Central memory CD4-positive, alpha-beta T cell (primary cell): ENCODE results near the gene FSIP1.
A peak's percentile ranks its signal among the peaks of the same experiment; 100 is the strongest.

Source experiments
- DNase-seq: peaks from one replicate; pipeline ENCODE4 v3.0.0; 2022

FSIP1 gene

DNA sequence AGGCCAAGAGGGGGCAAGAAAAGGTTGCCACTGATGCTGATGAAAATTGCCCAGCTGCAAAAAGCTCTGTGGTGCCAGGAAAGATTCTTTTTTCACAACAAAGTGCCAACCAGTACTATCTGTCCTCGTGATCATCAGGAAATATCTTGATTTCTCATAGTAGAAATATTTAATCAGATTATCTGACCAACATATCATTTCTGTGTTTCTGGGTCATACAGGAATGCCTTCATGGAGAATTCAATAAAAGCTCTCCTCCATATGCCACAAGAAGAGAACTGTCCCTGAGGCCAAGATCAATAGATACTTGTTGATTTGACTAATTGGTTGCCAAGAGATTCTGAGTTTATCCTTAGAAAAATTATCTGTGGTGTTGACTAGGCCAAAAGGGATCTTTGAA is 63.5 kb downstream of the FSIP1 start:
- DNase-seq, result no peak

DNA sequence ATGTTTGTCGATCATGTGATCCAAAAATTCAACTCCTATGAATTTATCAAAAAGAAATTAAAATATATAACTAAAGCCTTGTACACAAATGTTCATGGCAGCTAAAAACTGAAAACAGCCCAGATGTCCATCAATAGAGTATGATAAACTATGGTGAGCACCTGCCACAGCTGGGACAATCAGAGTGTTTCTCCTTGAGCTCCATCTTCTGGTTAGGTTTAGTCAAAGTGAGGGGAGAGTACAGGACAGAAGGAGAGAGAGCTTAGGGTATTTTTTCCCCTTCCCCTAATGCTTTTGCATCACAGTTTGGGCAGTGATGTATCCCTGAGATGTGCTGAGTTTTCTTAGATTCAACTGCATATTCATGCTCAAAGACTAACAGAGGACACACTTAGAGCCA is 65.5 kb downstream of the FSIP1 start:
- DNase-seq, result no peak

DNA sequence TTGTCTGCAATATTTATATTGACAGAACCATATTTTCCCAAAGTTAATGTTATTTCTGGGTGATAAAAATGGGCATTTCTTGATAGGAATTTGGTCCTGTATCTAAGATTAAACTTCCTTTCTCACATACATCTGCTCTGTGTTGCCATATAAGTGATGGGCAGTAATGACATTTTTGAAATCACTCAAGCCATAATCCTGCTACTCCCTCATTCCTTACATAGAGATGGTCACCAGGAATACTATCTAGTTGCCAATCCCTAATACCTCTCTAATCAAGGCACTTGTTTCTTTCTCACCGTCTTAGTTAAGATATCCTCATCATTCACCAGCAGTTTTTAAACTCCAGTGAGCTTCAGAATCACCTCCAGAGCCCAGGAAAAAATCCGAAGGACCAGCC is 68.4 kb downstream of the FSIP1 start:
- DNase-seq, result no peak

DNA sequence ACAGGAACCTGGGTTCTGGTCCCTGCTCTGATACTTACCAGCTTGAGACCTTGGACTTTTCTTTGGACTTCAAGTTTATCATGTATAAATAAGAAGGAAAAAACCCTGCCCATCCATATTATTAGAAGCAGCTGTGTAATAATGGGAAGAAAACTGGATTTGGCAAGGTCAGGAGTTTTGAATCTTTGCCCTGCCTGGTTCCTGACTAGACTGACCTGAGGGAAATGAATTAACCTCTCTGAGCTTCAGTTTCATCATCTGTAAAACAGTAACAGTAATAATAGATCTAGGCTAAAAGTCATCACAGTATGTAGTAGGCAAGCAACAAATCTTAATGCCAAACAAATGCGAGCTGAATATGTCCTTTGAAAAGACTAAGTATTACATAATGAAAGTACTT is 68.8 kb downstream of the FSIP1 start:
- no peak for DNase-seq

DNA sequence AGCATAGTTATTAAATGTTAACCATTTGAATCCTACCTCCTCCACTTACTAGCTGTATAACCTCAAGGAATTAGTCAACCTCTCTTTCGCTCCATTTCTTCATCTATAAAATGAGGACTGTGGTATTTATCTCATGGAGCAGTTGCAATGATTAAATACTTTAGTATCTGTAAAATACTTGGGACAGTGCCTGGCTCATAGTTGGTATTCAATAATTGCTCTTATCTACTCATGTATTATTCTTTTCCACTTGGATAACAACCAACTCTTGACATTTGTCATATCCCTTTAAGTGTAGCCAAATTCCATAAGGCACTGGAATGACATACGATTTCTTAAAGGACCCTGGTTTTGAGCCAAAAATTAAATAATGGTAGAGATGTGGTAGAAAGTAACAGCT is 72.0 kb downstream of the FSIP1 start:
- DNase-seq, result no peak

DNA sequence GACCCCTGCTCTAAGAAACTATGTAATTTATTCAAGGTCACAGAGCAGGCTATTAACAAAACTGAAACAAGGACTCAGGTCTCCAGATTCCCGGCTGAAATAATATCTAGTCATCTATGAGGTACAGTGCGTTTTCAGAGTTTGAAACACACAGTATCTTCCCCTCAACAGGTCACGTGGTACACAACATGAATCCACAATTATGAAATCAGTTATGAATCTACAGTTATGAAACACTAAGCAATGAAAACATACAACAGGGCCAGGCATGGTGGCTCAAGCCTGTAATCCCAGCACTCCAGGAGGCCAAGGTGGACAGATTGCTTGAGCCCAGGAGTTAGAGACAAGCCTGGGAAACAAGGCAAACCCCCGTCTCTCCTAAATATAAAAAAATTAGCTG is 72.7 kb downstream of the FSIP1 start:
- no peak for DNase-seq

DNA sequence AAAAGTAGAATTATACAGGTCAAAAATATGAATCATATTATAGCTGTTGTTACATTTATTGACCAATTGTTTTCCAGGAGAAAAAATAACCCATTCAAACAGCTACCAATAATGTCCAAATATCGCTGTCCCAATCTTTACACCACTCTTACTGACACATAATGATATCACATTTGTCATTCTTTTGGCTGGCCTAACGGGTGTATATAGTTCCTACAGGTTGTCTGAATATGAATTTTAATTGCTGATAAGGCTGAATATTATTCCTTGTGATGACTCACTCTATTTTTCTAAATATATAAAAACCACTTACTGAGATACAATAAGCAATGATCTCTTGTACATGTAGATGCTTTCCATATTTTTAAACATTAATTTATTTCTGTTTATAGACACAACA is 76.4 kb downstream of the FSIP1 start:
- no peak for DNase-seq

DNA sequence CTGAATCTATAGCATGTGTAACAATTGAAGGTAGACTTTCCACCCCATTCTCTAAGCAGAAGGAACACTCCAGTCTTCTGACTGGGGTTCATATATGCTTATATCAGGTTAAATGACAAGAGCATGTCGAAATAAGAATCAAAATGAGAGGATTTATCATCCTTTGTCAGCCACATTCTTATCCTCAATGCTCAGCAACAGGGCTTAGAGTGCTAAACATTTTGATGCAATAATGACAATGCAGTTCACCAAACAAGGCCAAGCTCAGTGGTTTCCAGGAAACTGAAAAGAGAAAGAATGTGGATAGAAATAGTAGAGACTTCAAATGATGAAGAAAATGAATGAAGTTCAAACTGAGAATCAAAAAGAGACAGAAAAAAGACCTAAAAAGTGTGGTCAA is 78.0 kb downstream of the FSIP1 start:
- no peak for DNase-seq

DNA sequence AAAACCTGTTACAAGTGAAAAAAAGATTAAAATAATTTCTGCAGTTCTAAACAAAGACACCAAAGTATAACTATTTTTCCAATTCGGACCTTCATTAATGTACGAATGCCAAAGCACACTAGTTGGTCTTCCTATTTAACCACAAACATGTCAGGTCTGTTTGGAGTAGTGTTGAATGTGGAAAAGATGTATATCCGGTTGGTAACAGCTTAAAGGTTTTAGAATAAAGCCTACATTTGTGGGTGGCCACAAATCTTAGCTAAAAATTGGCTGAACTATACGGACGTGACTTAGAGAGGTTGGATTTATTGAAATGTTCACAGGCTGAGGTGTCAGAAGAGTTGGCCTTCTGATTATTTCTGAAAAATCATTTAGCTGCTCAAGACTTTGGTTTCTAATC is 78.4 kb downstream of the FSIP1 start:
- no peak for DNase-seq

DNA sequence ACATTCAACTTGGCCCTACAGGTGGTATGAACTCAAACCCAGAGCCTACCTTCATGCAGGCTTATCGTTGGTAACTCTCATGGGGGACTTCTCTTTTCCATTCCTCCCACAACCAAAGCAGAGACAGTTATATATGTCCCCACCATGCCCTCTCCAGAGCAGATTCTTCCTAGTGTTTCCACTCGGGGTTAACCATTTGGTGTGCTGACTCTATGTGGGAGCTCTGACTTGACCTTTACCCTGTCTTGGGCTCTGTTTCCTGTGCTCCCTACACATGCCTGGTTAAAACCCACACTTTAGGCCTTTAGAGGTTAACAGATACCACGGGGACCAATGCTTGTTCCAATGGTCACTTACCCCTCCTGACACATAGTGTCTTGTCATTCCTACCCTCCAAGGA is 80.7 kb downstream of the FSIP1 start:
- DNase-seq, result no peak

DNA sequence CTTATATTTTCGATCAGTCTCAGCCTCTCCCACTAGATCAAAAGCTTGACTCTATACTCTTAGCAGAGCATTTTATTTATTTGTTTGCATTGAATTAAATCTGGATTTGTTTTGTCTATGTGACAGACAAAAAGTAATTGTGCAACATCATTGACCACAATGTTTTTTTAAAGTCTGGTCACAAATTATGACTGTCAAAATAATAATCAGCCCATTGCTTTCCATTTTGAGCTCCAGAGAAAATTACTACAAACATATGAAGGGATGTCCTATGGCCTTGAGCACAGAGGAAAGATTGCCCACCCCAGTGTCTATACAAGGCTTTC is 82.3 kb downstream of the FSIP1 start:
- no peak for DNase-seq

DNA sequence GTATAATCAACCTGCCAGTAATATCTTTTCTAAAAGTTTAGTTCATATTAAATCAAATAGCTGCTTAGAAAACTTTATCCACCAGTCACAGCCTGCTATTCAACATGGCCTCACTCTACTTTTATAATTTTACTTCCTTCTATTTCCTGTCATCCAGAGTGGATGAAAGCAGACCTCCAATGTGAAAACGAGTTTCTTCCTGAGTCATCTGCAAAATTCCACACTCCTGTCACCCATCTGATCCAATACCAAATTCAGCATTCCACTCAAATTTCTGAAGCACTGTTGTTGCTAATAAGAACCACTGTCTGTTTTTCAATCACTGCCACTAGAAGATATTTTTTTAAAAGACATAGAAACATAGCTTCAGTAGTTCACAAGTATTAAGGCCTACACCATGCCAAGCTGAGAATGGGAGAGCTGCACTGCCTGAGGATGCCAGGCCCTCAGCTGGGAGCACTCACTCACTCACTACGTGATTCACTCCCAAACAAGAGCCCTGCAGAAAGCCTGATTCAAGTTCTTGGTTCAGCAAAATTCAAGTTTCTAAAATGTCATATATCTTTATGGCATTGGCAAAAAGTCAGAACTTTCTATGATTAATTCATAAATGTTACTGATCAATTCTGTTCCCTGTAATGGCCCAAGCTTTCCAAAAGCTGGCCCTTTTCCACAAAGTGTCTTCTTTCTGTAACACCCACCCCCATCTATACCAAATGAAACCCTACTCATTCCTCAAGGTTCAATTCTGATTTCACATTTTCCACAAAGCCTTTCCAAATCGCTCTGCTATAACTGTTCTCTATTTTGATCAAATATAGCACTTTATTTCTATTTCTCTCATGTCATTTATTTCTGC is 82.9 kb downstream of the FSIP1 start:
- no peak for DNase-seq

DNA sequence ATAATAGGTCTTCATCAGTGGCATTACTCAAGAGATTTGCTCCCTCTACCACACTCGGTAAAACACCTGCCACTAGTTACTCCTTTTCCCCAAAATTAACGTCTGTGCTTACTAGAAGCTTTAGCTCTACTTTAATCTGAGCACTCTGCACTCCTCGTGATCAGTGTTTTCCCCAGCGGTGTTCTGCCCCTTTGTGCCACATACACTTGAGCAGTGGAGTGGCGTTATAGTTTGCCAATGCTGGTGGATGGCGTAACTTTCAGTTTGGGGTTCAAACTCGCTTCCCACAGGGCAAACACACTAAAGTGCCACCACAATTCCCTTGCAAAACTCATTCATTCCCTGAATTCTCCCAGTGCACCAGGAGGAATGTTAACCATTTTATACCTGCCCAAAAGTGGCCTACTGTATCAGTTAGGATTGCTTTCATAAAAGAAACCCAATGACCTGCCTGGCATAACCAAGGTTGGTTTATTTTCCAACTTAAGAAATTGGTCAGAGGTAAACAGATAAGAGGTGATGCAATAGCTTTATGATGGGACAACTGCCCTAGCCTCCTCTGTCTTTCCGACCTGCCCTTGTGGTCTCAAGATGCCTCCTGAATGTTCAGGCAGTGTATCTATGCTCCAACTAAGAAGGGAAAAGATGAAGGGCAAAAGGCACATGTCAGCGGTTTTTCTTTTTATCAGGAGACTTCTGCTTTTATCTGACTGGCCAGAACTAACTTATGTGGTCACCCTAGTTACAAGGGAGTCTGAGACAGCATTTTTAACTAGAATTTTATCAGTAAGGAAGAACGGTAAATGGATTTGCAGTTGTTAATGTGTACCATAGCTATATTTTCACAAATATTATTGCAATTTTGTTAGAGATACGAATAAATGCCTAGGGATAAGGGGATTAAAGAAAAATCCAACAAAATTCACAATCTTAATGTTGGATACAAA is 83.9 kb downstream of the FSIP1 start:
- no peak for DNase-seq

DNA sequence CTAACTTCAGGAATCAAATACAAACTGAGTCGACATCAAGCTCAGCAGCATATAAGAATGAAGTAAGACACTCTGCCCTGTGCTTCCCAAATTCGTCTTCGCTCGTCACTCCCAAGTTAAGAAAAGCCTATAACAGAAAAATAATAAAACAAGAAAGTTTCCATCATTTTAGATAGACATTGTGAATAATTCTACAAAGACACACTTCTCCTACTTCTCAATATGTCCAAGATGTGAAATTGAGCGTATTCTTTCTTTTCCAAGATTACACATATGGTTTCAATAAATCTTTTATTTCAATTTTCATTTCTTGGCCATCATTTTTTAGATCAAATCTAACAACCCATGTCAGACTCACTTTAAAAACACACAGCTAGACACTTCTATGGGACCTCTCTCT is 85.1 kb downstream of the FSIP1 start:
- no peak for DNase-seq

DNA sequence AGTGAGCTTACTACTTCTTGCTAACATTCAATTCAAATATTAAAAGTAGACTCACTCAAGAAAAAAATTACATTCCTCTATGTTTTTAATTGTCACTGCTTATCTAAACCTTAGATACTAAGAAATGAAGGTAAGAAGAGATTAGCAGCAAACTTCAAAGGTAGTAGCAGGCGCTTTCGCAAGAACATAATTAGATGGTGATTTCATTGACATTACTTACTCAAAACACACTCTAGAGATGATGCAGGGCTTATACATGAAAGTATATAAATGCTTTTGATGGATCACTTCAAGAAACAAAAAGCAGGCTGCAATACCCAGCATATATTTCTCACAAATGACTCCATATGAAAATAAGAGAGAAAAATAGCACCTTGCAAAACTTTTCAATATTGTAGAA is 86.8 kb downstream of the FSIP1 start:
- DNase-seq, result no peak

DNA sequence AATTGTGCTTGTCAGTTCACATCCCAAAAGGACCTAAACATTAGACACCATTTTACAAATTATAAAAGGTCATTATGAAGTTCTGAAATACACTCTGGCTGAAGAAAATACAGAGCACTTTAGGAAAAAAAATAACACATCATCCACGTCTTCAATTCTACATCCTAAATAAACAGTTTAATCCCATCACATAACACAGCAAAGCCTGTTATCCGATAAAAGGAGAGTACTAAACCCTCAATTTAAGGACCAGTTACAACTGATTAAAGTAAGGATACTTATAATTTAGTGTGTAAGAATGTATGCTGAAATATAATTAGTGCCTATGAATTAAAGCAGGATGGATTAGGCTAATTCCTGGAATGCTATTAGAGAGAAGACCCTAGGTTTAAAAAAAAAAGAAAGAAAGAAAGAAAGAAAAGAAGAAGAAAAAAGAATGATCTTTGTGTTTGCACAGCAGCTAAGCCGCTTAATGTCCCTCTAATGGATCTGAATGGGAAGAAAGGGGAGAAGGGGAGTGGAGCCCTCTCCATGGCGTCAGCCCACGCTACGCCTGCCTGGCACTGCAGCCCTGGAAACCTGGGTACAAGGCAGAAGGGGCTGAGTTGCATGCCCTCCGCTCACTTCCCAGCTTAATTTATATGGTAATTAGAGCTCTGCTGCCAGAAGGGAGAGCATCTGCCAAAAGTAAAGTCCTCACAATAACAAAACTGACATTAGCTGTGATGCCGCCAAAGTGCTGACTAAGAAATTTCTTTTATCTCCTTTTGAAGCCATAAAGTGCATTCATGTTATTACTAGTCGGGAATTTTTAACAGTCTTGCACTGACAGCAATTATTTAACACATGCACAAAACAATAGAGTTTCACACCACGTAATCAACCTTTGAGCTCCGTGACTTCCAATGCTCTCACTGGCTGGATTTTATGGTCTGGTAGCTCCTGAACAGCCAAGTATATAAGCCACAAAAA is 90.0 kb downstream of the FSIP1 start:
- no peak for DNase-seq

DNA sequence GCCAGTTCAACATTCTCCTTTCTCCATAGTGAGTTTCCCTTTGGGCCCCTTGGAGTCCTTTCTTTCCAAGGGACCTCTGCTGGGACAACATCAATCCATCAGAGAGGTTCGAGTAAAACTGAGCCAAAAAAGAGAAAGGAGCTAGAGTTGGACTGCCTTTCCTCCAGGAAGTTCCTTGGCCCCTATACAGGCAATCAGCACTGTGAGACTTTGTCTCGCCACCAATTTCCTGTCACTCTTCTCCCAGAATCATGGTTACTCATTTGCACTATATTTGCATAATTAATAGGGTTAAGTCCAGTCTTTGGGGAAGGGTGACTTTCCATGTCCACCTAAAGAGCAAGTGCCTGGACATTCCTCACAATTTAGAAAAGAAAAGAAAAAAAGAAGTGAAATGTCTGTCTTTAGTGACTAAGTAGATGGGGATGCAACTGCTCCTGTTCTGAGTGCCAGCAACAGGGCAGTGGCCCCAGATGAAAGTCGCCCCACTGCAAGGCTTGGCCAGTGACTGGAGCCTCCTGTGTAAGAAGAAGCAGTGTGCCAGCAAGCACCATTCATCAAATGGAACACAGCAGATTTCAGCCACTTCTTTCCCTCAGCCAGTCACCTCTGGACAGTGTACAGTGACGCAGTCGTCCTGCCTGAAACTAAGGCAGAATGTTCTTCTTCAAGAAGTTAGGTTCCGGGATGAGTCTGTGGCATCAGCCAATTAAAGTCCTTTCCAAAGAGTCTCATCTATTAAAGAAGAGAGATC is 91.6 kb downstream of the FSIP1 start:
- no peak for DNase-seq

DNA sequence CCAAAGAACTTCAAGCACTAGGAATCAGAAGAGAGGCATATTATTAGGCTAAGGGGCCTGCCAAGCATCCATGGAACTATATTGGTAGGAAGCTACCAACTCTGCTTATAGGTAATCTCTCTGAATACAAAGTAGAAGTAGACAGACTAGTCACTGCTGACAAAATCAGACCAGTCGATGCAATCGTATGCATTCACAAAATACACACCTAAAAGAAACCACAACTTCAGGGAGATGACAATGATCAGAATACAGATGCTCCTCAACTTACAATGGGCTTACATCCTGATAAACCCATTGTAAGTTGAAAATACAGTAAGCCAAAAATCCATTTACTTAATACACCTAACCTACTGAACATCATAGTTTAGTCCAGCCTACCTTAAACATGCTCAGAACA is 94.7 kb downstream of the FSIP1 start:
- DNase-seq, result no peak

DNA sequence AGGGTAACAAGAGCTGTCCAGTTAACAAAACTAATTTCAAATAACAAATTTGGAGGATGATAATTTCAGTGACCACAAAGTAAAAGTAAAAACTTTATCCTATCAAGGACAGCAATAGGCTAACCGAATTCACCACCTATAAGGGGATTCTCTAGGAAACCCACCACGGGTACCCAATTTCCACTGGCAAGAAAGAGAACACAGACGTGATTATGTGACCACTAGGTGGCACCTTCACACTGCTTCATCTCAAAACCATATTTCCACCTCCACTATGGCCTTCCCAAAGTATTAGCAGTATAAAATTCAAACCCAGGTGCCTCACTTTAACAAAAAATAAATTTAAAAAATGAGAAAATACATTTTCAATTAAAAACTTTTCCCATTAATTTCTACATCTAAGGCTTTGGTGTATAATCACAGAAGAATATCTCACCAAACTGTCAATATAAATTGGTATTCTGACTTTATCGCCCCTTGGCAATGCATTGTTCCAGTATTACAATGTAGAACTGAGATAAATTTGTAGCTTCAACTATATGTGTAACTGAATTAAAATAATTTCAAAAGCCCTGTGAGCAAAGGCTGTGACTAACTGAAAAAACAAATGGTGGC is 96.5 kb downstream of the FSIP1 start:
- peak; percentile 27 for DNase-seq

DNA sequence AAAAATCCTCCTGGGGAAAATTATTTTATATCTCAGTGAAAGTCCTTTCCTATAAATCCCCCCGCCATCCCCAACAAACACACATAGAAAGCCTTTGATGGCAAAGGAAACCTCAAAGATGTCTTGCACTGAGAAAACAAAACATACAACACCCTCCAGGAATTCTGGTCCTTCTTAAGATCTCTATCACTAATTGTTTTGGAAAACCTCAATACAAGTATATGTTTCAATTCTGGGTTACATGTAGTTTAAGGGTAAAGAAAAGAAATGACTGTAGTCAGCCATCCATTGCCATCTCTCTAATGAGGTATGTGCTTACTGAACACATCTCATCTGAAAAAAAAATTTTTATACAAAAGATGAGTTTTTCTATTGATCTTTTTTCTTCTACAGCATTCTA is 97.3 kb downstream of the FSIP1 start:
- DNase-seq, result no peak

DNA sequence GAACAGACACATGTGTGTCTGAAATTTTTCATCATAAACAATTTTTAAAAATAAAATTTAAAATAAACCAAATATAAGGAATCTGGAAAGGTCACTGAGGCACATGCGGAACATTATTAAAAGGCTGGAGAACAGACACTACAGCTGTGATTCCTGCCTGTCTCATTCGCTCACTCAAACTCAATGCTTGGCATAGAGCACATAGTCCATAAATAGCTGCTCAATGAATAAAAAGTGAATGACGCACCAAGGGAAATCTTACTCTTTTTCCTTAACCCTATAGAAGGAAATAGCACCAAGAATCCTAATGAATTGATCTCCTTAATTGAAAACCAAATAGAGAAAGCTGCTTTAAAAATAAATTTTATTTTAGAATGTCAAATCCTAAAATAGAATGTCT is 98.4 kb downstream of the FSIP1 start:
- no peak for DNase-seq

DNA sequence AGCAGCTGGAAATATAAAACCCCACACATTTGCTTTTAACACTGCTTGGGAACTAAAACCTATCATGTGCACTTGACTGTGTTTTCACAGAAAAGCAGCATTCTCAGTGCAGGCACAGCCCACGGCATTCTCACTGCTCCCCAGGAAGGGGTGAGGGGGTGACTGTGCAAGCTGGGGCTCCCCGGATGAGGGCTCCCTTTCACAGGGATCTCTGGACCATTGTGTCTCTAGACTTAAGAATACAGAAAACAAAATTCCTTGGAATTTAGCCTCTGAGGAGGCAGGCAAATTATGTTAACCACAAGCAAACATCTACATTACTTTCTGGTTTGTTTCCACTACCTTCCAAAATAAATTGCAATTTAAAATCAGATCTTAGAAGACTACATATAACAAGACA is 100.3 kb downstream of the FSIP1 start:
- no peak for DNase-seq
